Type B pancreatic cell (in vitro differentiated cells): ENCODE results near the gene DMRTC2. TPM values are rescaled to one million over a fixed set of nuclear protein-coding genes. Genes with fewer than 3 reads are reported as not detected.

Source experiments
- DNase-seq: peaks from one replicate; pipeline ENCODE4 v3.0.0; 2021; ENCODE audit warnings: mixed read lengths; ENCODE audit not compliant: unreplicated experiment; ENCODE audit errors: extremely low spot score
- H3K27ac Mint-ChIP-seq: 2 replicates; pipeline ENCODE4 v1.8.0; 2021; ENCODE audit warnings: mild to moderate bottlenecking, mixed read lengths
- H3K27me3 Mint-ChIP-seq: 2 replicates; pipeline ENCODE4 v1.8.0; 2021; ENCODE audit warnings: mixed read lengths
- H3K36me3 Mint-ChIP-seq: 2 replicates; pipeline ENCODE4 v1.8.0; 2021; ENCODE audit warnings: mixed read lengths
- H3K4me1 Mint-ChIP-seq: one replicate; pipeline ENCODE4 v1.8.0; 2021; ENCODE audit warnings: mixed read lengths; ENCODE audit not compliant: unreplicated experiment
- H3K4me3 Mint-ChIP-seq: 2 replicates; pipeline ENCODE4 v1.8.0; 2021; ENCODE audit warnings: mild to moderate bottlenecking, mixed read lengths
- H3K9me3 Mint-ChIP-seq: 2 replicates; pipeline ENCODE4 v1.8.0; 2021; ENCODE audit warnings: mixed read lengths
- CTCF ChIP-seq: fragments of 200-600 bp; sonication (generic); conservative IDR thresholded peaks from 2 replicates; pipeline ENCODE4 v1.5.0; 2021; ENCODE audit warnings: antibody characterized with exemption, mild to moderate bottlenecking
- total RNA-seq: library from RNA; stranded (reverse); gene quantifications from 2 replicates; pipeline ENCODE4 v1.2.1, GENCODE V29; 2021; ENCODE audit warnings: low replicate concordance

The DMRTC2 gene
- total RNA-seq, 1 donor from 2014 or later = not detected

- no peaks in the 10 kb centered on the region for H3K9me3 Mint-ChIP-seq
- no peaks in the 10 kb centered on the region for H3K27me3 Mint-ChIP-seq
- no peak for DNase-seq
- H3K4me1 Mint-ChIP-seq = peaks cover 30% of the 10 kb centered on the region
- peak overlapping the region; percentile 67 for H3K27ac Mint-ChIP-seq
- peaks cover 42% of the 10 kb centered on the region for H3K36me3 Mint-ChIP-seq
- no peak for TF ChIP-seq CTCF
- H3K4me3 Mint-ChIP-seq = peak overlapping the region; percentile 77
Measured at GRCh38 chr19:41864374-41864773, 19.5 kb downstream of the DMRTC2 start.

GRCh38 chr19:41866284-41866683, 21.4 kb downstream of the DMRTC2 start:
- peaks cover 42% of the 10 kb centered on the region for H3K36me3 Mint-ChIP-seq
- peak overlapping the region; percentile 82 for H3K27ac Mint-ChIP-seq
- H3K4me1 Mint-ChIP-seq = peaks cover 29% of the 10 kb centered on the region
- no peak for DNase-seq
- H3K9me3 Mint-ChIP-seq = no peaks in the 10 kb centered on the region
- no peak overlapping the region for H3K4me3 Mint-ChIP-seq
- no peak for TF ChIP-seq CTCF
- H3K27me3 Mint-ChIP-seq = no peaks in the 10 kb centered on the region

GRCh38 chr19:41868120-41868988, 23.5 kb downstream of the DMRTC2 start:
- peaks cover 19% of the 10 kb centered on the region for H3K4me1 Mint-ChIP-seq
- peaks cover 26% of the 10 kb centered on the region for H3K36me3 Mint-ChIP-seq
- H3K4me3 Mint-ChIP-seq = peak overlapping the region; percentile 64
- no peak for DNase-seq
- no peaks in the 10 kb centered on the region for H3K9me3 Mint-ChIP-seq
- peaks cover 3% of the 10 kb centered on the region for H3K27me3 Mint-ChIP-seq
- no peak for TF ChIP-seq CTCF
- peak overlapping the region; percentile 66 for H3K27ac Mint-ChIP-seq

GRCh38 chr19:41868989-41869300, 24.1 kb downstream of the DMRTC2 start:
- H3K27ac Mint-ChIP-seq = peak overlapping the region; percentile 66
- H3K4me1 Mint-ChIP-seq = peaks cover 19% of the 10 kb centered on the region
- H3K4me3 Mint-ChIP-seq = no peak overlapping the region
- no peak for DNase-seq
- no peaks in the 10 kb centered on the region for H3K9me3 Mint-ChIP-seq
- no peak for TF ChIP-seq CTCF
- H3K36me3 Mint-ChIP-seq = peaks cover 23% of the 10 kb centered on the region
- H3K27me3 Mint-ChIP-seq = peaks cover 3% of the 10 kb centered on the region

- no peak for TF ChIP-seq CTCF
- peak overlapping the region; percentile 66 for H3K27ac Mint-ChIP-seq
- H3K4me3 Mint-ChIP-seq = no peak overlapping the region
Measured at GRCh38 chr19:41869374-41869955, 24.6 kb downstream of the DMRTC2 start.

More at GRCh38 chr19:41869374-41869955, 24.6 kb downstream of the DMRTC2 start:
- Mint-ChIP-seq H3K9me3 (no peaks in the 10 kb centered on the region), H3K36me3 (peaks cover 18% of the 10 kb centered on the region), H3K4me1 (peaks cover 14% of the 10 kb centered on the region), H3K27me3 (peaks cover 3% of the 10 kb centered on the region)
- DNase-seq = no peak
